KOPT-K1 (cell line): ENCODE results near the gene AKR1C2.
"Not testable (repeated sequence)": the region's sequence is repeated elsewhere in the genome, so short reads cannot be mapped to it uniquely, and the experiment has no call there.

Experiments
- H3K27ac ChIP-seq: fragments of 200-600 bp; sonication (generic); 2 replicates; pipeline ENCODE4 v1.5.1; 2016; ENCODE audit warnings: antibody characterized with exemption, mild to moderate bottlenecking, low read depth, low read length; ENCODE audit not compliant: poor library complexity, severe bottlenecking
- H3K36me3 ChIP-seq: fragments of 200-600 bp; sonication (generic); 2 replicates; pipeline ENCODE4 v1.5.1; 2017; ENCODE audit warnings: antibody characterized with exemption, mild to moderate bottlenecking, low read length, moderate library complexity; ENCODE audit not compliant: insufficient read depth
- H3K9me3 ChIP-seq: fragments of 200-600 bp; sonication (generic); 2 replicates; pipeline ENCODE4 v1.5.1; 2017; ENCODE audit warnings: antibody characterized with exemption, low read length, mild to moderate bottlenecking; ENCODE audit not compliant: insufficient read depth, poor library complexity, severe bottlenecking

AKR1C2 gene

GRCh38 chr10:4962876-4963814, 40.5 kb downstream of the AKR1C2 start, which contains the start of gene AKR1C1:
AKR1C1 (plus strand) TSS chr10:4963415; CDS start chr10:4963445, 30 bp downstream.
- not testable (repeated sequence) for H3K27ac ChIP-seq, H3K9me3 ChIP-seq, H3K36me3 ChIP-seq

- not testable (repeated sequence) for H3K9me3 ChIP-seq, H3K36me3 ChIP-seq, H3K27ac ChIP-seq
Observed at GRCh38 chr10:4962308-4962707, 41.3 kb downstream of the AKR1C2 start.

GRCh38 chr10:4961558-4961957, 42.1 kb downstream of the AKR1C2 start:
- H3K36me3 ChIP-seq, H3K9me3 ChIP-seq, H3K27ac ChIP-seq: not testable (repeated sequence)

GRCh38 chr10:4956955-4957645, 46.6 kb downstream of the AKR1C2 start:
- H3K27ac ChIP-seq, H3K36me3 ChIP-seq, H3K9me3 ChIP-seq: not testable (repeated sequence)

- not testable (repeated sequence) for H3K27ac ChIP-seq, H3K36me3 ChIP-seq, H3K9me3 ChIP-seq
Observed at GRCh38 chr10:4956088-4956487, 47.6 kb downstream of the AKR1C2 start.

GRCh38 chr10:4953405-4953804, 50.3 kb downstream of the AKR1C2 start:
- H3K9me3 ChIP-seq: no peaks in the 10 kb centered on the region
- no peaks in the 10 kb centered on the region for H3K36me3 ChIP-seq
- H3K27ac ChIP-seq: no peak overlapping the region

GRCh38 chr10:4951512-4952162, 52.0 kb downstream of the AKR1C2 start:
- not testable (repeated sequence) for H3K9me3 ChIP-seq, H3K36me3 ChIP-seq, H3K27ac ChIP-seq

GRCh38 chr10:4947635-4948596, 55.7 kb downstream of the AKR1C2 start:
- Histone ChIP-seq H3K9me3 (no peaks in the 10 kb centered on the region), H3K27ac (no peak overlapping the region), H3K36me3 (no peaks in the 10 kb centered on the region)

- no peaks in the 10 kb centered on the region for H3K9me3 ChIP-seq
- no peak overlapping the region for H3K27ac ChIP-seq
- H3K36me3 ChIP-seq: no peaks in the 10 kb centered on the region
Observed at GRCh38 chr10:4947039-4947634, 56.5 kb downstream of the AKR1C2 start.

- H3K36me3 ChIP-seq: no peaks in the 10 kb centered on the region
Observed at GRCh38 chr10:4945766-4946717, 57.6 kb downstream of the AKR1C2 start.

GRCh38 chr10:4944841-4945240, 58.8 kb downstream of the AKR1C2 start:
- no peaks in the 10 kb centered on the region for H3K9me3 ChIP-seq

More at GRCh38 chr10:4945766-4946717, 57.6 kb downstream of the AKR1C2 start:
- no peak overlapping the region for H3K27ac ChIP-seq
- no peaks in the 10 kb centered on the region for H3K9me3 ChIP-seq

GRCh38 chr10:4943821-4944220, 59.8 kb downstream of the AKR1C2 start:
- Histone ChIP-seq H3K27ac (no peak overlapping the region), H3K36me3 (no peaks in the 10 kb centered on the region), H3K9me3 (no peaks in the 10 kb centered on the region)

More at GRCh38 chr10:4944841-4945240, 58.8 kb downstream of the AKR1C2 start:
- H3K27ac ChIP-seq: no peak overlapping the region
- no peaks in the 10 kb centered on the region for H3K36me3 ChIP-seq

GRCh38 chr10:4943416-4943815, 60.2 kb downstream of the AKR1C2 start:
- not testable (repeated sequence) for H3K36me3 ChIP-seq, H3K9me3 ChIP-seq, H3K27ac ChIP-seq
